ENCODE results near the gene SSBP2. TPM values are rescaled to one million over a fixed set of nuclear protein-coding genes. Genes with fewer than 3 reads are reported as not detected.
A peak's percentile ranks its signal among the peaks of the same experiment; 100 is the strongest.

SSBP2 gene
- total RNA-seq, 1 donor from 2014 or later, result 7.9 TPM

DNA sequence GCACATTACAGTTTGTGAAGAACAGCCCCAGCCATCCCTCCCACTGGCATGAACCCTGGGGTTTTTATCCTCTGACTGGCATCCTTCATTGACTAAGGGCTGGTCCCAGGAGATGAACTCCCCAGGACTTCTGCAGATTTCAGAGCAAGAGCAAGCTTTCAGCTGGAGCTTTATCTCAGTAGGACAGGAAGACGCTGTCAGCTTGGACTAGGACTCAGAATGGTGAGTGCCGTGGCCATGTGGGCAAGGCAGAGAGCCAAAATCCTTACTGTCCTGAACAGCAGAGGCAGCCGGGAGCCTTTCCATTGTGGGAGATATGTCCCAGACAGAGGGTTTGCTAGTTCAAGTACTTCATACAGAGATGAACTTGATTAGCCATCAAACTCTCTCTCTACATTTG, 353.7 kb downstream of the SSBP2 start:
- no peak for TF ChIP-seq CTCF (IDR thresholded peaks at IDR 0.05; ENCODE audit: insufficient read depth, low read length, severe bottlenecking)
- Histone ChIP-seq H3K4me3 (ENCODE audit: low read depth, low read length) (no peak overlapping the region), H3K36me3 (ENCODE audit: control insufficient read depth, insufficient read depth, low read length) (no peaks in the 10 kb centered on the region), H3K27me3 (ENCODE audit: control insufficient read depth, insufficient read depth, low read length) (peaks cover 4% of the 10 kb centered on the region)
- FAIRE-seq (no peak), DNase-seq (ENCODE audit: low read depth) (no peak)

GRCh38 chr5:81395262-81395661, 355.6 kb downstream of the SSBP2 start:
- DNase-seq (ENCODE audit: low read depth) (no peak), FAIRE-seq (no peak)
- Histone ChIP-seq H3K4me3 (ENCODE audit: low read depth, low read length) (no peak overlapping the region), H3K27me3 (ENCODE audit: control insufficient read depth, insufficient read depth, low read length) (peaks cover 6% of the 10 kb centered on the region), H3K36me3 (ENCODE audit: control insufficient read depth, insufficient read depth, low read length) (no peaks in the 10 kb centered on the region)
- no peak for TF ChIP-seq CTCF (IDR thresholded peaks at IDR 0.05; ENCODE audit: insufficient read depth, low read length, severe bottlenecking)

DNA sequence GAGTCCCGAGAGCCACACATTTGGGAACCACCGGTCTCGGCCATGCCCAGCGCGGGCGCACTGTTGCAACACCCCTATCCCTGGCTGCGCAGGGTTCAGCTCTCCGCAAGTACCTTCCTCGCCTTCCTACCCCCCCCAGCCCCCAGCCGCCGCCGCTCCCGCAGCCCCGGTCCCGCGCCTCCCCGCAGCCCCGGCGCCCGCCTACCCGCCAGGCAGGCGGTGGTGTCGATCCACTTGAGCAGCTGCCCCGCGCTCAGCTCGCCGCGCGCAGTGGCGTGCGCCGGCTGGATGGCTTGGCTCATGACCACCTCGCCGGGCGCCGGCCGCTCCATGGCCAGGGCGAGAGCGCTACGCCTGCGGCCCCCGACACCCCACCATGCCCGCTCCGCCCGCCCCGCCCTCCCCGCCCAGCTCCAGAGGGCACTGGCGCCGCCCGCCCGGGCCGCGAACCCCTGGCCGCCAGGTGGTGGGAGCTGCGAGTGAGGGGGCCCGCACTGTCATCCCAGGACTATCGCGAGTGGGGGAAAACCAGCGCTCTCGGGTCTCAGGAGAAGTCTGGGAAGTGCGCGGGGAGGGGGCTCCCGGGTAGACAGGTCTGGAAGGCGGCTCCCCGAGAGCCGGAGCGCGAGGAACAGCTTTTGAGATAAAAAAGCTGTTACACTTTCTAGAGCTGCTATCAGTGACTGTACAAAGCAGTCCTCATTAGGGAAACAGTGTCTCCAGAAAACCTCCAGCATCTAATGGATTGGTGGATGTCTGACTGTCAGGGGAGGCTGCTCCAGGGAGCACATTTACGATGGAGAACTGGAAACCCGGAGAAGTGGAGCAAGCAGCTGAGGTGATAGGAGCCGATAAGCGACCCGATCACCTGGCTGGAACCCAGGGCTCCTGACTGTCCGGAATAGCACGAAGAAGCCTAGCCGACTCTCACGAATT, 356.8 kb downstream of the SSBP2 start, which contains the start of gene ACOT12:
TSS of gene ACOT12 (minus strand) at position 352 of the 936 bp plus-strand sequence. CDS start at position 332, 20 bp downstream.
- Histone ChIP-seq H3K4me3 (ENCODE audit: low read depth, low read length) (peak within 1 kb of the TSS; percentile 8), H3K27me3 (ENCODE audit: control insufficient read depth, insufficient read depth, low read length) (peaks cover 7% of the 10 kb centered on the region), H3K36me3 (ENCODE audit: control insufficient read depth, insufficient read depth, low read length) (no peaks in the 10 kb centered on the region)
- FAIRE-seq (no peak), DNase-seq (ENCODE audit: low read depth) (no peak)
- no peak for TF ChIP-seq CTCF (IDR thresholded peaks at IDR 0.05; ENCODE audit: insufficient read depth, low read length, severe bottlenecking)

DNA sequence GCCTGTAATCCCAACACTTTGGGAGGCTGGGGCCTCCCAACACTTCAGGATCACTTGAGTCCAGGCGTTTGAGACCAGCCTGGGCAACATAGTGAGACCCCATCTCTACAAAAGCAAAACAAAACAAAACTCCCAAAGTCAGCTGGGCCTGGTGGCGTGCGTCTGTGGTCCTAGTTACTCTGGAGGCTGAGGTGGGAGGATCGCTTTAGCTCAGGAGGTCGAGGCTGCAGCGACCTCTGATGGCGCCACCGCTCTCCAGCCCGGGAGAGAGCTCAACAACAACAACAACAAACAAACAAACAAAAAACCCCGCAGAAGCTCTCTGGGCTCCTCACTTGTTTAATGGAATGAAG, 357.5 kb downstream of the SSBP2 start:
- peaks cover 7% of the 10 kb centered on the region for H3K27me3 ChIP-seq (ENCODE audit: control insufficient read depth, insufficient read depth, low read length)
- TF ChIP-seq CTCF (IDR thresholded peaks at IDR 0.05; ENCODE audit: insufficient read depth, low read length, severe bottlenecking), result no peak
- no peaks in the 10 kb centered on the region for H3K36me3 ChIP-seq (ENCODE audit: control insufficient read depth, insufficient read depth, low read length)
- H3K4me3 ChIP-seq (ENCODE audit: low read depth, low read length), result no peak overlapping the region
- FAIRE-seq (no peak), DNase-seq (ENCODE audit: low read depth) (no peak)

- TF ChIP-seq CTCF (IDR thresholded peaks at IDR 0.05; ENCODE audit: insufficient read depth, low read length, severe bottlenecking), result no peak
- H3K36me3 ChIP-seq (ENCODE audit: control insufficient read depth, insufficient read depth, low read length), result no peaks in the 10 kb centered on the region
- H3K4me3 ChIP-seq (ENCODE audit: low read depth, low read length), result no peak overlapping the region
- H3K27me3 ChIP-seq (ENCODE audit: control insufficient read depth, insufficient read depth, low read length), result peaks cover 7% of the 10 kb centered on the region
- DNase-seq (ENCODE audit: low read depth) (no peak), FAIRE-seq (no peak)
These were observed 361.9 kb downstream of the SSBP2 start for GRCh38 chr5:81389025-81389424.
